GM12875 (cell line): Measurements from ENCODE around the gene TERB1.

Experiments
- H3K4me3 ChIP-seq: one replicate; pipeline ENCODE4 v1.5.1; 2011; ENCODE audit warnings: low read depth, low read length, control low read depth
- CTCF ChIP-seq: IDR thresholded peaks from 2 replicates; pipeline ENCODE4 v1.5.1; 2011; ENCODE audit warnings: low read depth, mild to moderate bottlenecking, control low read depth, inconsistent platforms, low read length, moderate library complexity, borderline replicate concordance; ENCODE audit not compliant: insufficient read depth

TERB1 gene

GRCh38 chr16:66842765-66843164 lies 41.4 kb upstream of the TERB1 start:
- H3K4me3 ChIP-seq = no peak overlapping the region
- TF ChIP-seq CTCF = no peak

DNA sequence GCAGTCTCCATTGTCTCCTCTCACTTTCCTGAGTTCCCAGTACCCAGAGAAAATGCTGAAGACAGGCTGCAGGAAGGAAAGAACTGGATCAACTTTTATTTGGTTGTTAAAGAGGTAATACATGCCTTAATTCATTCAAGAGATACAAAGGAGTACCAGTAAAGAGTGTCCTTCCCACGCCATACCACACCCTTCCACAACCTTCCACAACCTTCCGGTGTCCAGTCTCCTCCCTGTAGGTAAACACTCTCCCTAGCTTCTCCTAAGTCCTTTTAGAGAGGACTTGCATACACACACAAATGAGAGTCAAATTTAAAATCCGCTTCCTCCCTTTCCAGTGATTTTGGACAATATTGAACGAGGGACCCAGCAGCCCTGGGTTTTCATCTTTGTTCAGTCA lies 40.0 kb upstream of the TERB1 start:
- no peak overlapping the region for H3K4me3 ChIP-seq
- TF ChIP-seq CTCF = no peak

- no peak overlapping the region for H3K4me3 ChIP-seq
- TF ChIP-seq CTCF = no peak
Observed at GRCh38 chr16:66840883-66841282, 39.5 kb upstream of the TERB1 start.

- H3K4me3 ChIP-seq = no peak overlapping the region
- TF ChIP-seq CTCF = no peak
Observed at GRCh38 chr16:66834746-66835145, 33.4 kb upstream of the TERB1 start.

- no peak for TF ChIP-seq CTCF
- H3K4me3 ChIP-seq = no peak overlapping the region
Observed at GRCh38 chr16:66832661-66833305, 31.4 kb upstream of the TERB1 start.

GRCh38 chr16:66832190-66832589 lies 30.8 kb upstream of the TERB1 start:
- no peak for TF ChIP-seq CTCF
- no peak overlapping the region for H3K4me3 ChIP-seq
